ENCODE measurements around the gene NLRC5.

The NLRC5 gene

GRCh38 chr16:57083485-57084126 lies 94.2 kb downstream of the NLRC5 start:
- no peak overlapping the region for H3K4me3 ChIP-seq (ENCODE audit: low read length)
- 0 out of 2 replicates have a peak overlapping the region, but pooled peaks have one; percentile 16 for H3K4me2 ChIP-seq (ENCODE audit: low read length)
- no peaks in the 10 kb centered on the region for H3K27me3 ChIP-seq (ENCODE audit: control insufficient read depth, low read length)
- no peaks in the 10 kb centered on the region for H3K79me2 ChIP-seq (ENCODE audit: control insufficient read depth, low read length)
- TF ChIP-seq CTCF (IDR thresholded peaks at IDR 0.05; ENCODE audit: low read depth, low read length, poor library complexity, severe bottlenecking) (no peak), EZH2phosphoT487 (IDR thresholded peaks at IDR 0.05; ENCODE audit: borderline replicate concordance, low read length) (no peak)
- no peak overlapping the region for H3K27ac ChIP-seq (ENCODE audit: low read depth, low read length)
- peaks cover 23% of the 10 kb centered on the region for H3K4me1 ChIP-seq (ENCODE audit: control insufficient read depth, low read length)
- no peaks in the 10 kb centered on the region for H3K9me3 ChIP-seq (ENCODE audit: control insufficient read depth, insufficient read depth, low read length)
- no peaks in the 10 kb centered on the region for H4K20me1 ChIP-seq (ENCODE audit: control insufficient read depth, insufficient read depth, low read depth, low read length)
- no peaks in the 10 kb centered on the region for H3K9me2 ChIP-seq (replicated peaks; ENCODE audit: control insufficient read depth, low read length)
- H3K36me3 ChIP-seq (ENCODE audit: control insufficient read depth, low read length), result no peaks in the 10 kb centered on the region
- H3F3A ChIP-seq (ENCODE audit: control insufficient read depth, insufficient read depth), result no peaks in the 10 kb centered on the region

GRCh38 chr16:57084257-57084770 lies 95.0 kb downstream of the NLRC5 start:
- Histone ChIP-seq H3K27me3 (ENCODE audit: control insufficient read depth, low read length) (no peaks in the 10 kb centered on the region), H3K27ac (ENCODE audit: low read depth, low read length) (no peak overlapping the region), H3F3A (ENCODE audit: control insufficient read depth, insufficient read depth) (no peaks in the 10 kb centered on the region), H3K9me3 (ENCODE audit: control insufficient read depth, insufficient read depth, low read length) (no peaks in the 10 kb centered on the region), H3K4me2 (ENCODE audit: low read length) (0 out of 2 replicates have a peak overlapping the region, but pooled peaks have one; percentile 16), H3K79me2 (ENCODE audit: control insufficient read depth, low read length) (no peaks in the 10 kb centered on the region), H4K20me1 (ENCODE audit: control insufficient read depth, insufficient read depth, low read depth, low read length) (no peaks in the 10 kb centered on the region), H3K4me3 (ENCODE audit: low read length) (no peak overlapping the region), H3K9me2 (replicated peaks; ENCODE audit: control insufficient read depth, low read length) (no peaks in the 10 kb centered on the region), H3K36me3 (ENCODE audit: control insufficient read depth, low read length) (no peaks in the 10 kb centered on the region), H3K4me1 (ENCODE audit: control insufficient read depth, low read length) (peaks cover 30% of the 10 kb centered on the region)
- TF ChIP-seq CTCF (IDR thresholded peaks at IDR 0.05; ENCODE audit: low read depth, low read length, poor library complexity, severe bottlenecking) (peak; percentile 97), EZH2phosphoT487 (IDR thresholded peaks at IDR 0.05; ENCODE audit: borderline replicate concordance, low read length) (no peak)

- no peaks in the 10 kb centered on the region for H3K36me3 ChIP-seq (ENCODE audit: control insufficient read depth, low read length)
- no peaks in the 10 kb centered on the region for H3K9me2 ChIP-seq (replicated peaks; ENCODE audit: control insufficient read depth, low read length)
- H3K4me3 ChIP-seq (ENCODE audit: low read length), result no peak overlapping the region
- H3K27me3 ChIP-seq (ENCODE audit: control insufficient read depth, low read length), result no peaks in the 10 kb centered on the region
- H3F3A ChIP-seq (ENCODE audit: control insufficient read depth, insufficient read depth), result no peaks in the 10 kb centered on the region
- no peaks in the 10 kb centered on the region for H3K9me3 ChIP-seq (ENCODE audit: control insufficient read depth, insufficient read depth, low read length)
- peaks cover 37% of the 10 kb centered on the region for H3K4me1 ChIP-seq (ENCODE audit: control insufficient read depth, low read length)
- no peaks in the 10 kb centered on the region for H3K79me2 ChIP-seq (ENCODE audit: control insufficient read depth, low read length)
- TF ChIP-seq EZH2phosphoT487 (IDR thresholded peaks at IDR 0.05; ENCODE audit: borderline replicate concordance, low read length) (no peak), CTCF (IDR thresholded peaks at IDR 0.05; ENCODE audit: low read depth, low read length, poor library complexity, severe bottlenecking) (no peak)
- no peak overlapping the region for H3K27ac ChIP-seq (ENCODE audit: low read depth, low read length)
- no peak overlapping the region for H3K4me2 ChIP-seq (ENCODE audit: low read length)
- H4K20me1 ChIP-seq (ENCODE audit: control insufficient read depth, insufficient read depth, low read depth, low read length), result no peaks in the 10 kb centered on the region
These were observed 95.6 kb downstream of the NLRC5 start for GRCh38 chr16:57084996-57085395.

Measured in DOHH2 (cell line).